GM21360 (cell line): ENCODE data around the gene PTPRM.

Experiments
- ATAC-seq: cut with Tn5 transposase; IDR thresholded peaks from one replicate; pipeline ENCODE4 v1.9.1; 2021; ENCODE audit warnings: mild to moderate bottlenecking, moderate library complexity; ENCODE audit not compliant: unreplicated experiment

PTPRM gene

GRCh38 chr18:8081267-8081666 lies 514.2 kb downstream of the PTPRM start:
- ATAC-seq, result no peak

GRCh38 chr18:8081872-8082553 lies 514.9 kb downstream of the PTPRM start:
- ATAC-seq, result no peak

- ATAC-seq, result no peak
Measured at GRCh38 chr18:8084160-8084559, 517.0 kb downstream of the PTPRM start.

GRCh38 chr18:8088626-8089025 lies 521.5 kb downstream of the PTPRM start:
- ATAC-seq, result no peak

GRCh38 chr18:8091035-8091434 lies 523.9 kb downstream of the PTPRM start:
- ATAC-seq, result no peak

- no peak for ATAC-seq
Measured at GRCh38 chr18:8095947-8096570, 528.9 kb downstream of the PTPRM start.

GRCh38 chr18:8097399-8097798 lies 530.3 kb downstream of the PTPRM start:
- ATAC-seq, result no peak

- ATAC-seq, result no peak
Measured at GRCh38 chr18:8097927-8098326, 530.8 kb downstream of the PTPRM start.

GRCh38 chr18:8106603-8107002 lies 539.5 kb downstream of the PTPRM start:
- no peak for ATAC-seq

- ATAC-seq, result no peak
Measured at GRCh38 chr18:8107426-8107825, 540.3 kb downstream of the PTPRM start.

GRCh38 chr18:8114480-8114879 lies 547.4 kb downstream of the PTPRM start:
- no peak for ATAC-seq

- no peak for ATAC-seq
Measured at GRCh38 chr18:8116341-8117005, 549.4 kb downstream of the PTPRM start.

GRCh38 chr18:8117006-8117371 lies 549.9 kb downstream of the PTPRM start:
- no peak for ATAC-seq

GRCh38 chr18:8121101-8121500 lies 554.0 kb downstream of the PTPRM start:
- no peak for ATAC-seq

GRCh38 chr18:8121942-8122480 lies 554.9 kb downstream of the PTPRM start:
- ATAC-seq, result no peak

GRCh38 chr18:8124232-8125146 lies 557.4 kb downstream of the PTPRM start:
- no peak for ATAC-seq

GRCh38 chr18:8130096-8130495 lies 563.0 kb downstream of the PTPRM start:
- no peak for ATAC-seq

GRCh38 chr18:8133032-8133431 lies 565.9 kb downstream of the PTPRM start:
- ATAC-seq, result no peak

- no peak for ATAC-seq
Measured at GRCh38 chr18:8133888-8134287, 566.8 kb downstream of the PTPRM start.

- ATAC-seq, result no peak
Measured at GRCh38 chr18:8139127-8139527, 572.0 kb downstream of the PTPRM start.

- ATAC-seq, result no peak
Measured at GRCh38 chr18:8139891-8140406, 572.8 kb downstream of the PTPRM start.
